ENCODE results near the gene CABP4.
"Not testable (repeated sequence)": the region's sequence is repeated elsewhere in the genome, so short reads cannot be mapped to it uniquely, and the experiment has no call there.

Gene CABP4

GRCh38 chr11:67483831-67484665, 28.9 kb downstream of the CABP4 start:
- no peak for DNase-seq

GRCh38 chr11:67484847-67485311, 29.7 kb downstream of the CABP4 start:
- no peak for DNase-seq

- DNase-seq, result not testable (repeated sequence)
Observed at GRCh38 chr11:67485873-67486361, 30.8 kb downstream of the CABP4 start.

GRCh38 chr11:67486481-67487195, 31.5 kb downstream of the CABP4 start:
- DNase-seq, result no peak

- DNase-seq, result no peak
Observed at GRCh38 chr11:67489203-67489884, 34.2 kb downstream of the CABP4 start.

GRCh38 chr11:67489885-67490726, 35.0 kb downstream of the CABP4 start:
- no peak for DNase-seq

- no peak for DNase-seq
Observed at GRCh38 chr11:67490727-67491065, 35.5 kb downstream of the CABP4 start.

DNA sequence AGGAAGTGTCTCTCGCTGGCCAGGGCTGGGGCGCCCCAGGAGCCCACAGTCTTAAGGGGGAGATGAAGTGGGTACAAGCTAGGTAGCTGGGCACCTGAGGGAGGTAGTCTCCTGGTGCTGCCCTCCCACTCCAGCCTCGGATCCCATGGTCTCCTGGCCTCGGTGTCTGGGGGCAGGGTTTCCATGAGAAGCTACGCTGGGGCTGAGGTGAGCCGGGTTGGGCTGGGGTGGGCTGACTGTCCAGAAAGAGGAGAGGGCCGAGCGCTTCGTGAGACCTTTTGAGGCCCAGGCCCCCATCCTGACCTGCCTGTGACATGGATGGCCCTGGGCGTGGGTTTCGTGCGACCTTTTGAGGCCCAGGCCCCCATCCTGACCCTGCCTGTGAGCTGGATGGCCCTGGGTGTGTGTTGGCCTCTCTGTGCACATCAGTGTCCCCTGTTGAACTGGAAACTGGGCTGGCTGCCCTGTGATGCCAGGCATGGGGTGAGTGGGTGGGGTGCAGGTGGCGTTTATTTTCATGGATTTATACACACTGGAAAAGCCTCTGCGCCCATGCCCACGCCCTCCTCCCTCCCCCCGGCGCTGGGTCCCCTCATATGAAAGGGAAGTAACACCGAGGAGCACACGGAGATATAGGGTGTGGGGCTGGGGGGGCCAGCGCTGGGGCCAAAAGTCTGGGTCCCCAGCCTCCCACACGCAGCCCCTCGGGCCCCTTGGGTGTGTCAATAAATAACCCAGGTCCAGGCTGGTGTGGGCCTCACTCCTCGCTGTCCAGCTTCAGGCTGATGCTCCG, 36.3 kb downstream of the CABP4 start:
- DNase-seq, result no peak

GRCh38 chr11:67492069-67492727, 37.0 kb downstream of the CABP4 start:
- no peak for DNase-seq

DNA sequence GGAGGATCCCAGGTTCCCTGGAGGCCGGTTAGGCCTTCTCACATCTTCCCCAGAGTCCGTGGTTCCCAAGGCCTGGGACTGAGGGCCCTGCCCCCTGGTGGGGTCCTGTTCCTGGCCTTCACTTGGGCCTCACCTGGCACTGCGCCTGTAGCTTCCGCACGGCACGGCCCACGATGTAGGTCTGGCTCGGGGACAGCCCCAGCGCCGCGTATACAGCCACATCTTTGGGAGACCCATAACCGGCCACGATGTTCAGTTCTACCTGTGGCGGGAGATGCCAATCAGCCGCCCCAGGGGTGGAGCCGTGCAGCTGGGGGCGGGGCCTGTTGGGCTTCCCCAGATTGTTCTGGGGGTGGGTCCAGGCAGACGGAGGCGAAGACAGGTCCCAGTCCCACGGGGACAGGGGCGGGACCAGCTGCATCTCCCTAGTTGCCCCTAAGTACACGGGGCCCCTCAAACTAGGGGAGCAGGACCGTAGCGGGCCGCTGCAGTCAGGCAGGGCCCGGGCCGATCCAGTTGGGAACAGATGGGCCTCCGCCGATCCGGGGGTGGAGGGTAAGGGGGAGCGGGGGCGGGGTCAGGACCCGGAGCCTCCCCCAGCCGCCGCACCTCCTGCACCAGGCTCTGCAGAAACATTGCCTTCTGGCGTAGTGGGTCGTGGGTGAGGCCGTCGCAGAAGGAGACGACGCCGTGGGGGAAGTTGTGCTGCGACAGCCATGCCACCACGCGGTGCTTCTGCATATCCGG, 37.8 kb downstream of the CABP4 start:
- no peak for DNase-seq

DNA sequence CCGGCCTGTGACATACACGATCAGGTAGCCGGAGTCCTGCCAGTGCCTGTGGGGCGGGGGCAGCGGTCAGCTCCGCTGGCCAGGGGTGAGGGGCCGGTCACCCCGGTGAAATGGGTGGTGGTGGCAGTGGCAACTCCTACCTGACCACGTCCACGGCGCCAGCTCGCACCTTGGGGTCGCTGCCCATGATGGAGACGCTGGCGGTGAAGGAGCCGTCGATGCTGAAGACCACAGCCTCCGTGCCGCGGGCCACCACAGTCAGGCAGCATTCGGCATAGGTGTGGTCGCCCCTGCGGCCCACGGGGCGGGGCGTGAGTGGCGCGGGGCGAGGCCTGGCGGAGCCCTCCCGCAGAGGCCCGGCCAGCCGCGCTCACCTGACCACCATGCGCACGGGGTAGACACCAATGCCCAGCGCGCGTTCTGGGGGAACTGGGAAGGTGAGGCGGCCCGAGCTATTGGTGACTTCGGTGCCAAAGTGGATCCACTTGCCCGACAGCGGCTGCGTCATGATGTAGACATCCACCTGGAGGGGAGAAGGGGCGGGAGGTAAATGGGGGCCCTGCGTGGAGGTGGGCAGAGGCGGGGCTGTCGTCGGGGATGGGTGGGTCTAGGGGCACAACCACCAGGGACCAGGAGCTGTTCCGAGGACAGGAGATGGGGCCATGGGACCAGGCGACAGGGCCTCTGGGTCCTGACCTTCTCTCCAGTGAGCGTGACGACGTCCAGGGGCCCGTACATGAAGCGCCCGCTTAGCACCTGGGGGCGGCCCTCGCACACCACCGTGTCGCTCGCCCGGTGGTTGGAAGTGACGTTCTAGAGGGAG, 38.6 kb downstream of the CABP4 start:
- no peak for DNase-seq

- DNase-seq, result no peak
Observed at GRCh38 chr11:67494371-67495233, 39.4 kb downstream of the CABP4 start.

GRCh38 chr11:67495234-67496005, 40.3 kb downstream of the CABP4 start:
- DNase-seq, result no peak

DNA sequence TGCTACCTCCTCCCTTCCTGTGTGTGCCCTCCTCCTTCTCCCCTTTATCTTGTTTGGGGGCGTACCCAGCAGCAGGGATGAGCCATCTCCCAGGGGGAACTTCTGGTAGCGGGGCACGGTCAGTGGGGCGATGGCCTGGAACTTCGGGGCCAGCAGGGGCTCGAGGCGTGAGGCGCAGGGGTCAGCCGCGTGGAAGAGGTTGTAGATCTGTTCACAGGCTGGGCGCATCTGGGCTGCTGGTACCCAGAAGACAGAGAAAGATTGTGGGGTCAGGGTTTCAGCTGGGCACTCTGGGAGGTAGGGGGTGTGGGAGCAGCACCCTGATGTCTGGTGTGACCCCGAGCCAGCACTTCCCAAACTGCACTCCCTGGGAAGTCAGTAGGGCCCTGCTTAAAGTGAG, 41.0 kb downstream of the CABP4 start:
- DNase-seq, result no peak

GRCh38 chr11:67497656-67498291, 42.6 kb downstream of the CABP4 start:
- no peak for DNase-seq

- DNase-seq, result no peak
Observed at GRCh38 chr11:67498544-67498972, 43.4 kb downstream of the CABP4 start.

Measured in eye (tissue), 1 donor.